Right kidney (tissue), 1 donor: ENCODE measurements around the gene DNAH11.
"Not testable (repeated sequence)": the region's sequence is repeated elsewhere in the genome, so short reads cannot be mapped to it uniquely, and the experiment has no call there.

Experiments used
- DNase-seq: peaks from one replicate; pipeline ENCODE4 v3.0.0-alpha.2; 2016

DNAH11 gene

DNA sequence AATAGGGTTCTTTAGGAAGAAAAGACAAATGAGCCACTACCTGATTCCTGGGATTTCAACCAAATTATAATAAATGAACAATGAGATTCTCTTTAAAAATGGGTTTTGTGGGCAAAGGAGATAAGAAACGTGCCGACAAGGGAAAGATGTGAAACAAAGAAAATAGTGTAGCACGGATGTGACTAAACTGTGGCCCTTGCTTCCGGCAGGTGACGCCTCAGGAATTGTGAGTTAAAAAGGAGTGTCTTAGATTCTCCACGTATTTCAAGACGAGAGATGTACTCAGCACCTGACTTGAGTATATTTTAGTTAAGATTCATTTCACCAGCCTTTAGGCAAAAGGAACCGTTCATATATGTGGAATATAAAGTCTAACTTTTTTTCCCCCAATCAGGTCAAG, 75.9 kb downstream of the DNAH11 start:
- DNase-seq, result no peak

DNA sequence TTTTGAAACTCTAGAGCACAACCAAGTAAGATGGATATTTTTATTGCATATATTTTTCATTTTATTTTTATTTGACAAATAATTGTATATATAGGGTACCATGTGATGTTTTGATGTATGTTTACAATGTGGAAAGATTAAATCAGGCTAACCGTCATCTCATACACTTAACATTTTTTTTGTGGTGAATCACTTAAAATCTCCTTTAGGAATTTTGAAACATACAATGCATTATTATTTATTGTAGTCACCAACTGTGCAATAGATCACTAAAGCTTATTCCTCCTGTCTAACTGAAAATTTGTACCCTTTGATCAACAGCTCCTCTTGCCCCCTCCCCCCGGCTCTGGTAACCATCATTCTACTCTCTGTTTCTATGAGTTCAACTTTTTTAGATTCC, 77.2 kb downstream of the DNAH11 start:
- DNase-seq, result no peak

- DNase-seq, result no peak
Observed at GRCh38 chr7:21624320-21624719, 81.5 kb downstream of the DNAH11 start.

GRCh38 chr7:21636694-21637093, 93.9 kb downstream of the DNAH11 start:
- no peak for DNase-seq

DNA sequence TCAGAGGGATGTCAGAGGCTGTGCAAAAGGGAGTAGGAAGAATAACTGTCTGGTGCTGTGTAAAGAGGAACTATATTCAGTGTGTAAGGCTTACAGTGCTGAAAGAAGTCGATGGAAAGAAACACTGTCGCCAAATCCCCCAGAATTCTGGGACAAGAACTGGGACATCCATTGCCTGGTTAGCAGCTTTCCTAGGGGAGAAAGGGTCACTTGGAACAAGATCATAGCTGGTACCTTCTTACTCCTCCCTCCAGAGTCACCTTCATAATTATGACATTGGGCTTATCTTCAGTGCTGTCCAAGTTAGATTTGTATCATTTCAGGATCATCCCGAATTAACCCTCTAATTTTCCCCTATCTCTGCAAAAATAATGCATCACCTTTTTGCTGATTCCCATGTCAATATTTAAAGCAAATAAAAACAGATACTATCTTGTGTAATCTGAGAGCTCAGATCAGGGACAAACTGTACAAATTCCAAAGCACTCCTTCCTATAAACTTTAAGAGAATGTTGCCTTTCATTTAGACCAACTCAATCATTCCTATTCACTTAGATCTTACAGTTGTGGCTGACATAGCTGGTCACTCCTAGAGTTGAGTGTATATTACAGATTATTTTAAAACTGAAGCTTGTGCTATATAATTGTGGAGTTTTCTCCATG, 96.5 kb downstream of the DNAH11 start:
- no peak for DNase-seq

DNA sequence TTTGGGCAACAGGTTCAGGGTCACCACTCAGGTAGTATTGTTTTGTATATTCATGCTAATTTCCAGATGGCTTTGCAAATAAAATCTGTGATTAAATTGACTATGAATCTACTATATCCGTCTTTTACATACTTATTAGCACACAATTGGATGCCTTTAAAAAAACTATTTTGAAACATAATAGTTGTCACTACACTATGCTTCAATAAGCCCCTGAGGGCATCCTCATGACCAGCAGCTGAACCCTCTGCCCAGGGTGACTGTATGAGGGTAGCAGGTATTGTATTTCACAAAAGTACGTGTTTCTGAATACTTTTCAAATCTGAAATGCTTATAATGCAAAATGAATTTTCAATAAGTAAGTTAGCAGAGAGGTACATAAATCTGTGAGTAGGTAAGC, 97.3 kb downstream of the DNAH11 start:
- DNase-seq, result no peak

DNA sequence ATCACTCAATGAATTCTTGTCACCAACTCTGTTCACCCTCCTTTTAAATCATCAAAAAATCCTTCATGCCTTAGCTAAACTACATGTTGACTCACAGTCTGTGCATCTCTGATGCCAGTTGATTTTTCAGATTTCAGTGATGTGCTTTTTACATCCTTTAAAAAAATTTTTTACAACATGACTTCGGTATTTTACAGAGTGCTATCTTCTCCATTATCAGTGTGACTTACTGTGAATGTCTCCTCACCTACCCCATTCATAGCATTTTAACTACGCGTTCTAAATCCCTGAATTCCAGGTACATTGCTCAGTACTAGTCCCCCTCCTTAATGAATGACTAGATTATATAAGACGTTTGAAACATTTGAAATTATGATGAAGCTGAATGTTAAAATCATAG, 98.7 kb downstream of the DNAH11 start:
- DNase-seq, result no peak

GRCh38 chr7:21642422-21642821, 99.6 kb downstream of the DNAH11 start:
- no peak for DNase-seq

DNA sequence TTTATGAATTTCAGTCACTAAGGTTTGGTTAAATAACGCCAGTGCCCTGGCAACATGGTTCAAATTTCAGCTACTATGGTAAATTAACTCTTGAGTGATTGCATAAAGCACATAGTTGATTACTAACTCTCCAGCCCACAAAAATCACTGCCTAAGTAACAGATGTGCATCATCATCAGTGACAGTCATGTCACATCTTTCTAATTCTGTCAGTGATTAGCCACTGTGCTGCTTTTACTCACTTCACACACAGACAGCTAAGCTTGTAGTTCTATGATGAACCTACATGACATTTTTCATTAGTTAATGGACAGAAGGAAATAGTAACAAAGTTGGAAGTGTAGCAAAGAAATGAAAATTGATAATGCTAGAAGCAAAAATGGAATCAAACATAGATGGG, 108.9 kb downstream of the DNAH11 start:
- no peak for DNase-seq

DNA sequence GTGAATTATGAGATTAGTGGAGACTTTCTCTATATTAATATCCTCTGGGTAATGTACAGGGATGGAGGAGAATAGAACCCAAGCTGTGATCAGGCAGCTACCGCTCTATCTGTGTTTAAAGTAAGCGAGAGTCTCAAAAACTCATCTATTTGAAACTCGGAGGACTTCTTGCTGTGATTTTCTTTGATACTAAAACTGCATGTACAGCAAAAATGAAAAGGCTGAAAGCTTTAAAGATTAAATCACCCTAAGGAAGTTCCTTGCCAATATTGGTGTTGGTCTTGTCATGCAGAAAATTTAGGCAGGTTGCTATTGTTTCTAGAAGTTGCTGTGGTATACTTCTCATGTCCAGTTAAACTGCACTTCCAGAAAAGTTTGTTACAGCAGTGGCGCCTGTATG, 110.8 kb downstream of the DNAH11 start:
- DNase-seq, result no peak

- no peak for DNase-seq
Observed at GRCh38 chr7:21656081-21656480, 113.2 kb downstream of the DNAH11 start.

DNA sequence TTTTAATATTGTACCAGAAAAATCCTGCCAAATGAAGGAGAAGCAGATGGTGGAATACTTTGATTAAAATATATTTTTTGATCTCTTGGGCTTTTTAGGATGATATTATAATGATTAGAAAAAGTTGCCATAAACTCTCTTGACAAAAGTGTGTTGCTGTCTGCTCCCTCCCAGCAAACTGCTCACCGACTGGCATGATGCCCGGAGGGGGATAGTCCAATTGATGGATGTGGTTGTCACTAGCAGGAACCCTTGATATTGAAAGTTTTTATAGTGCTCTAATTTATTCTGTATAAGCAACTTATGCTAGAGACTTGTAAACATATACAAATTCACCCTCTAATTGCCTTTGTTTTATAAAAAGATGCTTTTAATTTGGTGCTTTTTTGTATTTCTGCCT, 114.0 kb downstream of the DNAH11 start:
- DNase-seq, result no peak

GRCh38 chr7:21670496-21670895, 127.7 kb downstream of the DNAH11 start:
- no peak for DNase-seq

GRCh38 chr7:21671859-21672258, 129.0 kb downstream of the DNAH11 start:
- no peak for DNase-seq

- no peak for DNase-seq
Observed at GRCh38 chr7:21675255-21675654, 132.4 kb downstream of the DNAH11 start.

DNA sequence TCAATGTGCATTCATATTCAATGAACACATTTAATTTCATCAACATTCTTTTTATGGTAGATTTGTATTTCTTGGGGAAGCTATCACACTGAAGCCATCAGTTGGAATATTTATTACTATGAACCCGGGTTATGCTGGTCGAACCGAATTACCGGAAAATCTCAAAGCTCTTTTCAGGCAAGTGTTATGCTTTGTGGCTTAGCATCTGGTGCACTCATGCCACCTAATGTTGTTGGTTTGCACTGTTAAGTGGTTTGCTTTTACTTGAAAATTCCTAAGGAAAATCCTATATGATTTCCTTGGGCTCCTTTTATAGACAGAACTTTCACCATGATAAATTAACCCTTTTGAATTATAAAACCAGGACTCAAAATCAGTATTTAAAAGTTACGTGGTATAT, 147.9 kb downstream of the DNAH11 start:
- DNase-seq, result no peak

- DNase-seq, result not testable (repeated sequence)
Observed at GRCh38 chr7:21691146-21691545, 148.3 kb downstream of the DNAH11 start.

- not testable (repeated sequence) for DNase-seq
Observed at GRCh38 chr7:21700587-21700986, 157.7 kb downstream of the DNAH11 start.

DNA sequence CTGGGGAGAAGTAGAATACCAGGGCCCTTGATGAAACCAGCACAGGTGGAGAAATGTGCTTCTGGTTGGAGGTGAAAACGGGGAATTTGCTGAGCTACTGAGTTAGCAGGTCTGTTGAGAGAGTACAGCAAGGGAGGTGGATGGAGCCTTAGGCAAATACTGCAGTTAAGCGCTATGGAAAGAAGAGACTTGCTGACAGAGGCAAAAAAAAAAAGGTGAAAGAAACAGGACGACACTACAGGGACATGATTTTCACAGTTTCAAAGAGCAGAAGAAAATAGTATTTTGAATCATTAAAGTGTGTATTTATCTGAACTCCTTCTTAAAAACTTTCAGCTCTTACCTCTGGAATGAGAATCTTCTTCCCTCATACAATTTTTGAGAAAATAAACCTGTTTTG, 159.5 kb downstream of the DNAH11 start:
- no peak for DNase-seq

DNA sequence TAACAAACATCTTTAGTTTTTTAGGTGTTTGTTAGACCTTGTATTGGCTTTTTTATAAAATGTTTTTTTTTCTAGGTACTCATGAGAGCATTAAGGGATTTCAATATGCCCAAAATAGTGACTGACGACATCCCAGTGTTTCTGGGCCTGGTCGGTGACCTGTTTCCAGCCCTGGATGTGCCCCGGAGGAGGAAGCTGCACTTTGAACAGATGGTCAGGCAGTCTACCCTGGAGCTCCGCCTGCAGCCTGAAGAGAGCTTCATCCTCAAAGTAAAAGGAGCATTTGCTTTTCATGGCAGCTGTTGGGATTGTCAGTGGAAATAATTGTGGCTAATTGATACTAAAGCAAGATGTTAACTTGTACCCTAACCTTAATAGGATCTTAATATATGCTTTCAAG, 161.5 kb downstream of the DNAH11 start:
- no peak for DNase-seq

DNA sequence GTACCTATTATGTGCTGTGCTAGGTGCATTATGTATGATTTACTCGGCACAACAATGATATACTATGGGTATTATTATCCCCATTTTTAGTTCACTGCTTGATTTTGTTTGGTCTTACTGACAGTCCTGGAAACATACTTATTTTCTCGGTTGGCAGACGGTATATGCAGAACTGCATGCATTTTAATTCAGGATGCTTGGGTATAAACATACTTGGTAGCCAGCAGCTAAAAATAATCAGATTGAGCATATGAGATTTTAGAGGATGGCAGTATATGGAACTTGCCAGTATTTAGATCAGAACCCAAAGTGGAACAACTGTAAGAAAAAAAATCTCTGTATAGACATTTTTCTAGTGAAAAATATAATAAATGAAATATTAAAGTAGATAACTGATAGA, 163.3 kb downstream of the DNAH11 start:
- no peak for DNase-seq

GRCh38 chr7:21707566-21707965, 164.7 kb downstream of the DNAH11 start:
- DNase-seq, result no peak

- DNase-seq, result no peak
Observed at GRCh38 chr7:21708096-21708495, 165.3 kb downstream of the DNAH11 start.

- no peak for DNase-seq
Observed at GRCh38 chr7:21717323-21717722, 174.5 kb downstream of the DNAH11 start.

DNA sequence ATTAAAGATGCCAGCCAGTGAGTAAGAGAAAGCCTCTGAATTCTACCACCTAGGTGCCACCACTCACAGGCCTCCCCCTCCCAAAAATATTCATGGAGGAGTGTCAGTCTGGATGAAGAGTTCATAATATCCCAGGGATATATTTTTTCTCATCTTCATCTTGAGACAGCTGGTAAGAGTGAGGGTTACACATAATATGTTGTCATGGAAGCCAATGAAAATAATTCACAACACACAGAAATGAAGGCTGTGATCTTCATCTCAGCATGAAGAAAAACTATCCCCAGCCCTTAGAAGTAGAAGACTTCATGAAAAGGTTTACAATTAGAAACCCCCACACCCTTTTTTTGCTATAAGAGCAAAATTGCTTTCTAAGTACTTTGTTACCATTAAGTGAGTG, 175.6 kb downstream of the DNAH11 start:
- DNase-seq, result no peak
